HepG2 (cell line): ENCODE measurements around the gene ZNF772. TPM values are rescaled to one million over a fixed set of nuclear protein-coding genes. Genes with fewer than 3 reads are reported as not detected.

Experiments used
- ATF3 ChIP-seq: sonication (generic); formaldehyde crosslinking; IDR thresholded peaks from 2 replicates; pipeline ENCODE4 v1.4.0; 2020; ENCODE audit warnings: missing genetic modification reagents
- CBX1 ChIP-seq: IDR thresholded peaks from one replicate; pipeline ENCODE4 v1.6.1; 2016; ENCODE audit warnings: antibody characterized with exemption, low read depth
- KAT7 ChIP-seq: IDR thresholded peaks from 2 replicates; pipeline ENCODE4 v1.6.1; 2018; ENCODE audit warnings: borderline replicate concordance, missing compliant biosample characterization
- MAF1 ChIP-seq: sonication (generic); formaldehyde crosslinking; IDR thresholded peaks from 2 replicates; pipeline ENCODE4 v1.5.0; 2020; ENCODE audit warnings: missing genetic modification reagents, borderline replicate concordance
- MATR3 ChIP-seq: sonication (generic); formaldehyde crosslinking; IDR thresholded peaks from 2 replicates; pipeline ENCODE4 v1.4.0; 2020; ENCODE audit warnings: missing genetic modification reagents
- MTERF4 ChIP-seq: sonication (generic); formaldehyde crosslinking; IDR thresholded peaks from 2 replicates; pipeline ENCODE4 v1.8.0; 2023; ENCODE audit warnings: mild to moderate bottlenecking, missing genetic modification reagents
- NCOA5 ChIP-seq: sonication (generic); formaldehyde crosslinking; IDR thresholded peaks from 2 replicates; pipeline ENCODE4 v1.4.0; 2020; ENCODE audit warnings: missing genetic modification reagents
- RCOR2 ChIP-seq: IDR thresholded peaks from 2 replicates; pipeline ENCODE4 v1.6.1; 2016; ENCODE audit warnings: missing biosample characterization, missing genetic modification reagents
- REPIN1 ChIP-seq: sonication (generic); formaldehyde crosslinking; IDR thresholded peaks from 2 replicates; pipeline ENCODE4 v1.8.0; 2022; ENCODE audit warnings: missing genetic modification reagents, low read depth, mild to moderate bottlenecking, borderline replicate concordance
- RNF2 ChIP-seq: fragments of 450-650 bp; conservative IDR thresholded peaks from 2 replicates; pipeline ENCODE4 v1.6.1; 2016; ENCODE audit warnings: low read depth
- RXRB ChIP-seq: IDR thresholded peaks from 2 replicates; pipeline ENCODE4 v1.6.1; 2016; ENCODE audit warnings: borderline replicate concordance, missing genetic modification reagents, missing compliant biosample characterization
- SKI ChIP-seq: fragments of 450-650 bp; IDR thresholded peaks from one replicate; pipeline ENCODE4 v1.6.1; 2018; ENCODE audit warnings: mild to moderate bottlenecking; ENCODE audit not compliant: partially characterized antibody
- SNAPC2 ChIP-seq: sonication (generic); formaldehyde crosslinking; IDR thresholded peaks from 2 replicates; pipeline ENCODE4 v1.8.1; 2022; ENCODE audit warnings: mild to moderate bottlenecking, missing genetic modification reagents
- SRSF1 ChIP-seq: fragments of 200-400 bp; formaldehyde crosslinking; optimal IDR thresholded peaks from 2 replicates; pipeline ENCODE3; 2017; ENCODE audit warnings: mild to moderate bottlenecking, low read depth, low read length, moderate library complexity
- TEAD3 ChIP-seq: optimal IDR thresholded peaks from 2 replicates; pipeline ENCODE3; 2016; ENCODE audit warnings: borderline replicate concordance
- TSC22D2 ChIP-seq: sonication (generic); formaldehyde crosslinking; IDR thresholded peaks from 2 replicates; pipeline ENCODE4 v1.5.1; 2020; ENCODE audit warnings: missing genetic modification reagents, mild to moderate bottlenecking, borderline replicate concordance
- ZFP82 ChIP-seq: sonication (generic); formaldehyde crosslinking; IDR thresholded peaks from 2 replicates; pipeline ENCODE4 v1.5.1; 2020; ENCODE audit warnings: mild to moderate bottlenecking, missing genetic modification reagents, borderline replicate concordance
- ZMYM4 ChIP-seq: sonication (generic); formaldehyde crosslinking; IDR thresholded peaks from 2 replicates; pipeline ENCODE4 v1.8.1; 2023; ENCODE audit warnings: mild to moderate bottlenecking, missing genetic modification reagents
- ZNF180 ChIP-seq: sonication (generic); formaldehyde crosslinking; IDR thresholded peaks from 2 replicates; pipeline ENCODE4 v1.4.0; 2020; ENCODE audit warnings: low read depth, missing genetic modification reagents, borderline replicate concordance
- ZNF230 ChIP-seq: sonication (generic); formaldehyde crosslinking; IDR thresholded peaks from 2 replicates; pipeline ENCODE4 v1.4.0; 2020; ENCODE audit warnings: mild to moderate bottlenecking, missing genetic modification reagents
- ZNF354B ChIP-seq: sonication (generic); formaldehyde crosslinking; IDR thresholded peaks from 2 replicates; pipeline ENCODE4 v1.8.0; 2022; ENCODE audit warnings: mild to moderate bottlenecking, missing genetic modification reagents
- ZNF629 ChIP-seq: sonication (generic); formaldehyde crosslinking; conservative IDR thresholded peaks from 2 replicates; pipeline ENCODE4 v1.5.0; 2020; ENCODE audit warnings: missing genetic modification reagents
- ZNF674 ChIP-seq: sonication (generic); formaldehyde crosslinking; IDR thresholded peaks from 2 replicates; pipeline ENCODE4 v1.5.0; 2020; ENCODE audit warnings: low read depth, mild to moderate bottlenecking, missing genetic modification reagents
- ZNF883 ChIP-seq: sonication (generic); formaldehyde crosslinking; IDR thresholded peaks from 2 replicates; pipeline ENCODE4 v1.5.1; 2020; ENCODE audit warnings: mild to moderate bottlenecking, missing genetic modification reagents; ENCODE audit errors: not compliant biosample characterization
- polyA plus RNA-seq, 8 experiments: library from polyadenylated mRNA; depleted of rRNA in 3 of 8; stranded (reverse) in 7 of 8; unstranded in 1 of 8; fragments of >200 nt; fragmentation: Illumina TruSeq in 4 of 8; extraction: Trizol in 4 of 8; gene quantifications; 2 replicates each; pipeline versions ENCODE4 v1.2.1 to v1.2.3, GENCODE V29; 2011 to 2016; ENCODE audit warnings: low read depth in 4 of 8, missing spikeins in 1 of 8, mixed read lengths in 1 of 8; ENCODE audit not compliant: insufficient read depth in 1 of 8
- total RNA-seq, 5 experiments: library from RNA; depleted of rRNA; stranded (reverse); fragments of >200 nt; fragmentation: Illumina TruSeq; extraction: Trizol; gene quantifications; 2 replicates each; pipeline ENCODE4 v1.2.3, GENCODE V29; 2016; ENCODE audit warnings: low read depth in 1 of 5
- TF ChIP-seq, protein P1 (sequence below): sonication (generic); formaldehyde crosslinking; conservative IDR thresholded peaks from 2 replicates; pipeline ENCODE4 v1.8.0; 2022; ENCODE audit warnings: low read depth, missing genetic modification reagents
- TF ChIP-seq, protein P2 (sequence below): sonication (generic); formaldehyde crosslinking; IDR thresholded peaks from 2 replicates; pipeline ENCODE4 v1.4.0; 2020; ENCODE audit warnings: mild to moderate bottlenecking, missing genetic modification reagents

ZNF772 gene
- total and polyA plus RNA-seq, 2 of the 13 experiments (the other 11 are each of a cell fraction or from before 2014, with no cell fraction given) = 3.1 to 17.2 TPM

DNA sequence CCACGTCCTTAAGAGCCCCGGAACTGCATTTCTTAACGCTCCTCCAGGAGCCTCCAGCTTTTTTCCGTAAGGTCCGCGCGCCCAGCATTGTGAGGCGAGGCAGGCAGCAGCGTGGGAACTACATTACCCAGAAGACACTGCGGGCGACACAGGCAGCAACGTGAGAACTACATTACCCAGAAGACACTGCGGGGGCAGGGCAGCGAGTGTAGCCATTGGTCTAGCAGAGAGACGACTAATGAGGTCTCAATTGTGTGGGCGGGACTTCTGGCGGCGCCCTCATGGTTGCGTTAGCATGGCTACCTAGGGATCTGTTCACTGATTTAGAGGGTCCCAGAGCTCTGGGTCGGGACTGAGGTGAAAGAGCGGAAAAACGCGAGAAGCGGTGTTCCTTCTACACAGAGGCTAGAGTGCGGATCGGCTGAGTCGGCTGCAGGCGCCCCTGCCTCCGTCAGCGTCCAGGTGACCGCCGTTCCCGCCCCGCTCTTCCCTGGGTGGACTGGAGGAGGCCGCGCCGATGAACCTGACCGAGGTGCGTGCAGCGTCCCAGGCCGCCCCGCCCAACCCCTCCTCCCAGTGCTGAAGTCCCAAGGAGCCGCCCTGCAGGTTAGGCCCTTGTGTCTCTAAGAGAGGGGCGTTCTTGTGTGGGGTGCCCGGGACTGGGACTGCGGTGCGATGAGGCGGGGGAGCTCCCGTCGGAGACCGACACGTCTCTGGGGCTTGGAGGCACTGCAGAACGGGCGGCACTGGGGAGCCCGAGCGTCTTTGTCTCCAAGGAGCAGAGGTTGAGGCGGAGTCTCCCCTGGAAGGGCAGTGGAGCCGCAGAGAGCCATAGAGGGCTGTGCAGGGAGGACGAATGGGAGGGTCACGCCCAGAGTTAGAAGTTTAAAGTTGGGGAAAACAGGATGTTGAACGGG is 42.0 kb downstream of the ZNF772 start, which contains the start of gene ZNF749 (continued):
- TF ChIP-seq ZFP82 (no peak), ATF3 (CRISPR knock-in tag) (peak; percentile 33; the same call in 1 of the 2 replicates), TSC22D2 (CRISPR knock-in tag) (peak; percentile 82; the same call in 1 of the 2 replicates), ZNF883 (CRISPR knock-in tag) (peak; percentile 26), ZNF230 (CRISPR knock-in tag) (peak; percentile 50; the same call in 1 of the 2 replicates), RCOR2 (CRISPR knock-in tag) (no peak), NCOA5 (CRISPR knock-in tag) (no peak), ZMYM4 (no peak; the same call in 1 of the 2 replicates), ZNF629 (no peak), SRSF1 (no peak), RNF2 (0 out of 2 replicates have a peak, but pooled peaks have one; percentile 54), TEAD3 (CRISPR knock-in tag) (no peak), ZNF180 (CRISPR knock-in tag) (no peak), RXRB (CRISPR knock-in tag) (no peak), MAF1 (CRISPR knock-in tag) (no peak), KAT7 (CRISPR knock-in tag) (no peak), SNAPC2 (CRISPR knock-in tag) (no peak), SKI (no peak), ZNF674 (CRISPR knock-in tag) (no peak), REPIN1 (CRISPR knock-in tag) (peak; percentile 14; the same call in 1 of the 2 replicates), ZNF354B (CRISPR knock-in tag) (no peak), MTERF4 (CRISPR knock-in tag) (no peak), MATR3 (no peak), CBX1 (no peak)
- TF ChIP-seq, protein P1, sequence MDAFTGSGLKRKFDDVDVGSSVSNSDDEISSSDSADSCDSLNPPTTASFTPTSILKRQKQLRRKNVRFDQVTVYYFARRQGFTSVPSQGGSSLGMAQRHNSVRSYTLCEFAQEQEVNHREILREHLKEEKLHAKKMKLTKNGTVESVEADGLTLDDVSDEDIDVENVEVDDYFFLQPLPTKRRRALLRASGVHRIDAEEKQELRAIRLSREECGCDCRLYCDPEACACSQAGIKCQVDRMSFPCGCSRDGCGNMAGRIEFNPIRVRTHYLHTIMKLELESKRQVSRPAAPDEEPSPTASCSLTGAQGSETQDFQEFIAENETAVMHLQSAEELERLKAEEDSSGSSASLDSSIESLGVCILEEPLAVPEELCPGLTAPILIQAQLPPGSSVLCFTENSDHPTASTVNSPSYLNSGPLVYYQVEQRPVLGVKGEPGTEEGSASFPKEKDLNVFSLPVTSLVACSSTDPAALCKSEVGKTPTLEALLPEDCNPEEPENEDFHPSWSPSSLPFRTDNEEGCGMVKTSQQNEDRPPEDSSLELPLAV (CRISPR knock-in tag) = no peak
- TF ChIP-seq, protein P2, sequence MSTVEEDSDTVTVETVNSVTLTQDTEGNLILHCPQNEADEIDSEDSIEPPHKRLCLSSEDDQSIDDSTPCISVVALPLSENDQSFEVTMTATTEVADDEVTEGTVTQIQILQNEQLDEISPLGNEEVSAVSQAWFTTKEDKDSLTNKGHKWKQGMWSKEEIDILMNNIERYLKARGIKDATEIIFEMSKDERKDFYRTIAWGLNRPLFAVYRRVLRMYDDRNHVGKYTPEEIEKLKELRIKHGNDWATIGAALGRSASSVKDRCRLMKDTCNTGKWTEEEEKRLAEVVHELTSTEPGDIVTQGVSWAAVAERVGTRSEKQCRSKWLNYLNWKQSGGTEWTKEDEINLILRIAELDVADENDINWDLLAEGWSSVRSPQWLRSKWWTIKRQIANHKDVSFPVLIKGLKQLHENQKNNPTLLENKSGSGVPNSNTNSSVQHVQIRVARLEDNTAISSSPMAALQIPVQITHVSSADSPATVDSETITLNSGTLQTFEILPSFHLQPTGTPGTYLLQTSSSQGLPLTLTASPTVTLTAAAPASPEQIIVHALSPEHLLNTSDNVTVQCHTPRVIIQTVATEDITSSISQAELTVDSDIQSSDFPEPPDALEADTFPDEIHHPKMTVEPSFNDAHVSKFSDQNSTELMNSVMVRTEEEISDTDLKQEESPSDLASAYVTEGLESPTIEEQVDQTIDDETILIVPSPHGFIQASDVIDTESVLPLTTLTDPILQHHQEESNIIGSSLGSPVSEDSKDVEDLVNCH = no peak; the same call in 1 of the 2 replicates
